Uterine smooth muscle cell (primary cell): ENCODE results near the gene MATN1. TPM values are rescaled to one million over a fixed set of nuclear protein-coding genes. Genes with fewer than 3 reads are reported as not detected.

Experiments used
- total RNA-seq: library from RNA; depleted of rRNA; stranded (reverse); fragments of >200 nt; gene quantifications from 2 replicates; pipeline ENCODE4 v1.2.3, GENCODE V29; 2014

MATN1 gene
- total RNA-seq = not detected in 2 replicates

GRCh38 chr1:30723331-30723755, at the start of gene MATN1:
Gene MATN1, minus strand, starts transcription at chr1:30723585. Its CDS starts 34 bp downstream, at chr1:30723551.

GRCh38 chr1:30757352-30758120, 34.2 kb upstream of the MATN1 start, which contains the start of gene LAPTM5:
Gene LAPTM5, minus strand, starts transcription at chr1:30757774. Its CDS starts 29 bp downstream, at chr1:30757745.

Other genes starting within 250 kb of the MATN1 start
- gene LAPTM5, start 34.2 kb upstream of the MATN1 start, total RNA-seq = not detected in 2 replicates
- 7.7 and 10.5 TPM in 2 replicates for gene SDC3, start 185.2 kb upstream of the MATN1 start, total RNA-seq